Measurements from ENCODE around the gene SRCIN1. TPM values are rescaled to one million over a fixed set of nuclear protein-coding genes. Genes with fewer than 3 reads are reported as not detected.
"Not testable (repeated sequence)": the region's sequence is repeated elsewhere in the genome, so short reads cannot be mapped to it uniquely, and the experiment has no call there.

SRCIN1 gene
- total RNA-seq, 4 donors from 2014 or later, result 0.54 to 0.89 (median 0.69) TPM

- 90% methylated on average over 4 of the region's 4 CpGs for WGBS, 2 donors
- intact Hi-C loops (cut with DNase I), result no loop called here
- H3K27me3 ChIP-seq, result no peaks in the 10 kb centered on the region
- no peaks in the 10 kb centered on the region for H3K4me1 ChIP-seq
- no peaks in the 10 kb centered on the region for H3K36me3 ChIP-seq
- no peak for DNase-seq
- H3K9me3 ChIP-seq, result no peaks in the 10 kb centered on the region
- no peak overlapping the region for H3K27ac ChIP-seq
- TF ChIP-seq POLR2A (IDR thresholded peaks at IDR 0.05) (no peak), CTCF (IDR thresholded peaks at IDR 0.05) (no peak)
- H3K4me3 ChIP-seq (replicated peaks in 1 of 3), result no peak overlapping the region
Measured at GRCh38 chr17:38637951-38638350, 32.2 kb upstream of the SRCIN1 start.

GRCh38 chr17:38636054-38636453 lies 30.3 kb upstream of the SRCIN1 start:
- intact Hi-C loops (cut with DNase I), result no loop called here
- 51 to 59% methylated on average over 9 of the region's 9 CpGs for WGBS, 2 donors
- no peaks in the 10 kb centered on the region for H3K36me3 ChIP-seq
- H3K4me1 ChIP-seq, result no peaks in the 10 kb centered on the region
- no peak overlapping the region for H3K27ac ChIP-seq
- no peak for TF ChIP-seq CTCF (IDR thresholded peaks at IDR 0.05)
- no peak for TF ChIP-seq POLR2A (IDR thresholded peaks at IDR 0.05)
- H3K4me3 ChIP-seq (replicated peaks in 1 of 3), result no peak overlapping the region
- no peaks in the 10 kb centered on the region for H3K27me3 ChIP-seq
- H3K9me3 ChIP-seq, result no peaks in the 10 kb centered on the region
- DNase-seq, result no peak

DNA sequence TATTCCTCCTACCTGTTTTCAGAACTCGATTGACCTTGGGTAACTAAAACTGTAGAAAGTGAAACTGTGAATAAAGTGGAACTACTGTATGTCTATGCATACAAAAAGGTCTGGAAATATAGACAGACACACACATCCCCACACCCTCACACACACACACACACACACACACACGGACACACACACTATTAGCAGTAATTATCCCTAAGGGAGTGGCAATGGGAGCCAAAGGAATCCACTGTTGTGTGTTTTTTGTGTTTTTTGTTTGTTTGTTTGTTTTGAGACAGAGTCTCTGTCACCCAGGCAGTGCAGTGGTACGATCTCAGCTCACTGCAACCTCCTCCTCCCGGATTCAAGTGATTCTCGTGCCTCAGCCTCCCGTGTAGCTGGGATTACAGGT lies 26.6 kb upstream of the SRCIN1 start:
- Histone ChIP-seq H3K4me3 (replicated peaks in 1 of 3) (no peak overlapping the region), H3K27ac (no peak overlapping the region), H3K27me3 (no peaks in the 10 kb centered on the region), H3K4me1 (no peaks in the 10 kb centered on the region), H3K9me3 (no peaks in the 10 kb centered on the region), H3K36me3 (no peaks in the 10 kb centered on the region)
- WGBS, 2 donors, result 68 to 69% methylated on average over 6 of the region's 6 CpGs
- intact Hi-C loops (cut with DNase I), result no loop called here
- no peak for DNase-seq
- TF ChIP-seq CTCF (IDR thresholded peaks at IDR 0.05), result no peak
- TF ChIP-seq POLR2A (IDR thresholded peaks at IDR 0.05), result no peak

- TF ChIP-seq CTCF (IDR thresholded peaks at IDR 0.05) (no peak), POLR2A (IDR thresholded peaks at IDR 0.05) (no peak)
- Histone ChIP-seq H3K4me3 (replicated peaks in 1 of 3) (no peak overlapping the region), H3K4me1 (no peaks in the 10 kb centered on the region), H3K27me3 (no peaks in the 10 kb centered on the region), H3K9me3 (no peaks in the 10 kb centered on the region), H3K36me3 (no peaks in the 10 kb centered on the region), H3K27ac (no peak overlapping the region)
- WGBS, 2 donors, result 64% methylated on average over 3 of the region's 3 CpGs
- intact Hi-C loops (cut with DNase I), result no loop called here
- DNase-seq, result no peak
Measured at GRCh38 chr17:38628441-38628840, 22.7 kb upstream of the SRCIN1 start.

- WGBS, 2 donors, result 95 to 98% methylated on average over 2 of the region's 2 CpGs
- no peak for DNase-seq
Measured at GRCh38 chr17:38627957-38628356, 22.2 kb upstream of the SRCIN1 start.

GRCh38 chr17:38626606-38627226 lies 21.0 kb upstream of the SRCIN1 start:
- H3K27ac ChIP-seq; H3K4me3 ChIP-seq (replicated peaks in 1 of 3); H3K9me3 ChIP-seq; H3K36me3 ChIP-seq; intact Hi-C loops (cut with DNase I); H3K4me1 ChIP-seq; DNase-seq; H3K27me3 ChIP-seq: not testable (repeated sequence)
- 89% methylated on average over 6 of the region's 6 CpGs for WGBS, 2 donors

More at GRCh38 chr17:38627957-38628356, 22.2 kb upstream of the SRCIN1 start:
- no peak overlapping the region for H3K27ac ChIP-seq
- H3K36me3 ChIP-seq, result no peaks in the 10 kb centered on the region
- no peak for TF ChIP-seq CTCF (IDR thresholded peaks at IDR 0.05)
- TF ChIP-seq POLR2A (IDR thresholded peaks at IDR 0.05), result no peak
- no peaks in the 10 kb centered on the region for H3K4me1 ChIP-seq
- no peak overlapping the region for H3K4me3 ChIP-seq (replicated peaks in 1 of 3)
- no peaks in the 10 kb centered on the region for H3K9me3 ChIP-seq
- no peaks in the 10 kb centered on the region for H3K27me3 ChIP-seq
- intact Hi-C loops (cut with DNase I), result no loop called here

All from thyroid gland (tissue), 4 donors.